Right cardiac atrium (tissue), 5 donors: ENCODE data around the gene RORC. TPM values are rescaled to one million over a fixed set of nuclear protein-coding genes. Genes with fewer than 3 reads are reported as not detected.
"Not testable (repeated sequence)": the region's sequence is repeated elsewhere in the genome, so short reads cannot be mapped to it uniquely, and the experiment has no call there.

Source experiments
- ATAC-seq, 2 donors: fragments of 200-7000 bp; cut with Tn5 transposase; one replicate each; pipeline versions ENCODE4 v1.8.0 to v1.9.1; 2020; ENCODE audit warnings: moderate library complexity in 2 of 2, mild to moderate bottlenecking in 1 of 2
- DNase-seq, 3 donors: peaks; one replicate each; pipeline ENCODE4 v3.0.0-alpha.2; 2020
- H3K27ac ChIP-seq: one replicate; pipeline ENCODE4 v1.5.1; 2013; ENCODE audit warnings: mild to moderate bottlenecking, low read length, control low read depth, moderate library complexity
- H3K27me3 ChIP-seq: one replicate; pipeline ENCODE4 v1.6.1; 2013; ENCODE audit not compliant: control insufficient read depth, insufficient read depth
- H3K4me1 ChIP-seq: one replicate; pipeline ENCODE4 v1.6.1; 2013; ENCODE audit warnings: low read length; ENCODE audit not compliant: control insufficient read depth, insufficient read depth
- H3K4me3 ChIP-seq: one replicate; pipeline ENCODE4 v1.5.1; 2013; ENCODE audit warnings: low read length, control low read depth
- H3K9me3 ChIP-seq: one replicate; pipeline ENCODE4 v1.6.1; 2013; ENCODE audit warnings: low read length; ENCODE audit not compliant: control insufficient read depth
- WGBS: extraction: QIAGEN DNeasy Blood & Tissue Kit; methylation state at CpG from one replicate; pipeline ENCODE4 v1.1.7; 2013; 5-methylcytosine and 5-hydroxymethylcytosine counted together
- intact Hi-C, 4 donors: fragments of 100-400 bp; cut with DNase I; formaldehyde crosslinking; loops; one replicate each; pipeline versions ENCODE4 v1.11.0 to v1.14.0; 2022 to 2023
- polyA plus RNA-seq: library from polyadenylated mRNA; stranded (reverse); fragments of 200-250 nt; gene quantifications from one replicate; pipeline ENCODE4 v1.2.3, GENCODE V29; 2013
- total RNA-seq, 4 donors: library from RNA; stranded (reverse); fragmentation: NEBNext Ultra II Directional; extraction: Animal tissue kit (Norgen Biotek cat#: 25700); gene quantifications; one replicate each; pipeline ENCODE4 v1.2.1, GENCODE V29; 2021
- donor health status: healthy with polysubstance abuse.
- donor health status: DM: no; HTN: yes; CAD: no.
- donor health status: DM: no; HTN: no; CAD: no.
- donor health status: DM: no; HTN: yes; CAD: no; lungs with severe emphysema.
- donor health status: DM: yes; HTN: yes; CAD: no.

The RORC gene
- total and polyA plus RNA-seq, 5 donors, result 1.3 to 8.2 (median 3.3) TPM

DNA sequence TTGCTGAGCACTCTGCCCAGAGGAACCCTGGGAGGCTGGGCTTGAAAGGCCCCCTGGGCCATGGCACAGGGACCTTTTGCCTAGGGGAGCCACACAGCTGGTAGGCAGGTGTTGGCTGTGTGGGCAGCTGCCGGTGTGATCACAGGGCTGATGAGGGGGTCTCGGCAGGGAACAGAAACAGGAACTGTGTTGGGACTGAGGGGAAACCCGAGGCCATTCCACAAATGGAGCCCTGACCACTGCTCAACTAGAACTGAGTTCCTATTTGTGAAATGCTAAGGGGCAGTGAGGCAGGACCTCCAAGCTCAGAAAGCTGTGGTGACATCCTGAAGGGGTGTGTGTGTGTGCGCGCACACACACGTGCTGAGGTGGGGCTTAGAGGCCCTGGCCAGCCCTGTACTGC lies 28.3 kb upstream of the RORC start:
- 78% methylated on average over 6 of the region's 6 CpGs for WGBS
- no peaks in the 10 kb centered on the region for H3K4me1 ChIP-seq
- H3K27ac ChIP-seq, result no peak overlapping the region
- no peaks in the 10 kb centered on the region for H3K9me3 ChIP-seq
- H3K4me3 ChIP-seq, result no peak overlapping the region
- intact Hi-C loops, result no loop called here
- no peaks in the 10 kb centered on the region for H3K27me3 ChIP-seq
- no peak for DNase-seq
- no peak for ATAC-seq

- Histone ChIP-seq H3K27ac (no peak overlapping the region), H3K4me3 (no peak overlapping the region), H3K9me3 (no peaks in the 10 kb centered on the region), H3K4me1 (no peaks in the 10 kb centered on the region), H3K27me3 (no peaks in the 10 kb centered on the region)
- no peak for DNase-seq
- intact Hi-C loops, result no loop called here
- no peak for ATAC-seq
- 83% methylated on average over 6 of the region's 6 CpGs for WGBS
These were observed 27.5 kb upstream of the RORC start for GRCh38 chr1:151858886-151859665.

GRCh38 chr1:151858030-151858746 lies 26.6 kb upstream of the RORC start:
- Histone ChIP-seq H3K27ac (no peak overlapping the region), H3K9me3 (no peaks in the 10 kb centered on the region)
- WGBS, result 57% methylated on average over 3 of the region's 3 CpGs

GRCh38 chr1:151855933-151856332 lies 24.3 kb upstream of the RORC start:
- intact Hi-C loops, result no loop called here
- H3K9me3 ChIP-seq, result no peaks in the 10 kb centered on the region
- no peak overlapping the region for H3K4me3 ChIP-seq
- DNase-seq (no peak), ATAC-seq (no peak)
- WGBS, result 19% methylated on average over 4 of the region's 4 CpGs
- no peaks in the 10 kb centered on the region for H3K27me3 ChIP-seq
- H3K4me1 ChIP-seq, result no peaks in the 10 kb centered on the region
- no peak overlapping the region for H3K27ac ChIP-seq

More at GRCh38 chr1:151858030-151858746, 26.6 kb upstream of the RORC start:
- no peak for ATAC-seq
- Histone ChIP-seq H3K4me3 (no peak overlapping the region), H3K4me1 (no peaks in the 10 kb centered on the region), H3K27me3 (no peaks in the 10 kb centered on the region)
- DNase-seq, result no peak
- intact Hi-C loops, result no loop called here

- peak; percentile 69 to 85 (median 83) for DNase-seq
- intact Hi-C loops, H3K9me3 ChIP-seq, H3K27me3 ChIP-seq, H3K27ac ChIP-seq, H3K4me1 ChIP-seq, H3K4me3 ChIP-seq: not testable (repeated sequence)
- WGBS, result 49% methylated on average over 8 of the region's 8 CpGs
- peak; percentile 55 to 69 for ATAC-seq
These were observed 23.9 kb upstream of the RORC start for GRCh38 chr1:151855516-151855915.

DNA sequence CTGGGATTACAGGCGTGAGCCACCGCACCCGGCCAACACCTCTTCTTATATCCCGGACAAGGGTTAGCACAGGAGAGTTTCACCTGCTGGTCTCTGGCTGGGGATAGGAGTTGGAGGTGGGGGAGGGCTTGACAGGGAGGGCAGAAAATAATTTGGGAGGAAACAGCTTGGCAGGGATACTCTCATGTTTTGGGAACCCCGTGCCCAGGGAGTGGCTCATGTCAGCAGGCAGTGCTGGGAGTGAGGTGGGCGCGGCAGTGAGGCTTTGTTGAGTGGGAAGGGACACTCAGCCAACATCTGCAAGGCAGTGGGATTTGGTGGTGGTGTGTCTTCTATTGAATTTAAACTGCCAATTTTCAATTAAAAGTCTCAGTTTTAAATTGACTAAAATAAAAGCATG lies 23.1 kb upstream of the RORC start:
- Histone ChIP-seq H3K27ac (no peak overlapping the region), H3K9me3 (no peaks in the 10 kb centered on the region), H3K27me3 (no peaks in the 10 kb centered on the region), H3K4me1 (no peaks in the 10 kb centered on the region), H3K4me3 (no peak overlapping the region)
- ATAC-seq (no peak), DNase-seq (peak in 1 of 3 donors; percentile 60)
- intact Hi-C loops, result no loop called here
- 83% methylated on average over 7 of the region's 7 CpGs for WGBS

GRCh38 chr1:151853411-151853943 lies 21.9 kb upstream of the RORC start, which contains the start of gene THEM5:
TSS of gene THEM5 (minus strand) at chr1:151853712. CDS start at chr1:151853565, 147 bp downstream.
- WGBS, result 67% methylated on average over 5 of the region's 5 CpGs
- Histone ChIP-seq H3K4me1 (no peaks in the 10 kb centered on the region), H3K27ac (no peak within 1 kb of the TSS), H3K4me3 (no peak within 1 kb of the TSS), H3K27me3 (no peaks in the 10 kb centered on the region), H3K9me3 (no peaks in the 10 kb centered on the region)
- intact Hi-C loops, result no loop called here
- DNase-seq (peak in 2 of 3 donors; percentile 37 to 75), ATAC-seq (peak in 1 of 2 donors; percentile 20)

DNA sequence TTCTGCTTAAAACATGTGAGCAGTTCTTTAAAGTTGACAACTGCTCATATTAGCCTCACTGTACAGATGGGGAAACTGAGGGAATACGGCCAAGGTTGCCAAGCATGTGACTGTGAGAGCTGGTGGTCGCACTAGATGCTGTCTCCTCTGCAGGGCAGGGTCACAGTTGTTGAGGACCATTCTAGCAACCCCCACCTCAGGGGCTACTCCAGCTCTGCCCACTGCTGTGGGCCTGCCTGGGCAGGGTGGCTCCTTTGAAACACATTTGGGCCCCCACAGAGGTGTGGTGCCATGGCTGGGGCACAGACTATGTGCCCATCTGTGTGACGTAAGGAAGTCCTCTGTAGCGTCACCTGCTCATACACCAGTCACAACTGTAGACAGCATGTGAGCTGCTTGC lies 21.1 kb upstream of the RORC start:
- ATAC-seq, result no peak
- no peak overlapping the region for H3K27ac ChIP-seq
- H3K4me3 ChIP-seq, result no peak overlapping the region
- H3K27me3 ChIP-seq, result no peaks in the 10 kb centered on the region
- peaks cover 2% of the 10 kb centered on the region for H3K4me1 ChIP-seq
- peak in 1 of 3 donors; percentile 1 for DNase-seq
- H3K9me3 ChIP-seq, result no peaks in the 10 kb centered on the region
- WGBS, result 92% methylated on average over 4 of the region's 4 CpGs
- intact Hi-C loops, result no loop called here

- Histone ChIP-seq H3K4me3 (no peak overlapping the region), H3K27ac (no peak overlapping the region), H3K9me3 (no peaks in the 10 kb centered on the region), H3K4me1 (peaks cover 2% of the 10 kb centered on the region), H3K27me3 (no peaks in the 10 kb centered on the region)
- DNase-seq (peak in 1 of 3 donors; percentile 13), ATAC-seq (no peak)
- intact Hi-C loops, result no loop called here
- WGBS, result 80% methylated on average over 8 of the region's 8 CpGs
These were observed 20.3 kb upstream of the RORC start for GRCh38 chr1:151851886-151852285.

DNA sequence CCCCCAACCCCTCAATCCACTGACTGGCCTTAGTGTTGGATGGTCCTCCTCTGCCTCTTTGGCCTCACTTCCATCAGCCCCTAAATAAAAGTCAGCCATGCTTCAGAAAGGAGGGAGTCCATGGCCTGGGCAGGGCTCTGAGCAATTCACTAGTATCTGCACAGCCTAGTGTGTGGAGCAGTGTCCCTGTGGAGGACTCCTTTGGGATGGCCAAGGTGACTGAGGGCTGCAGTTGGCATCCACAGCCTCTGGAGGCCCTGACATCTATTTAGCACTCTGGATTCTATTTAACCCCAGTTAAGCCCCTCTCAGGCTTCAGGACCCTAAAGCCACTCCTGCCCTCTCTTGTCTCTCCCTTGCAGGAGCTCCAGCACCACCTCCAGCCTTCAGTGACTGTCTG lies 18.3 kb upstream of the RORC start:
- Histone ChIP-seq H3K4me3 (no peak overlapping the region), H3K27ac (no peak overlapping the region), H3K4me1 (peaks cover 2% of the 10 kb centered on the region), H3K9me3 (no peaks in the 10 kb centered on the region), H3K27me3 (no peaks in the 10 kb centered on the region)
- DNase-seq (peak in 1 of 3 donors; percentile 3), ATAC-seq (no peak)
- intact Hi-C loops, result no loop called here

DNA sequence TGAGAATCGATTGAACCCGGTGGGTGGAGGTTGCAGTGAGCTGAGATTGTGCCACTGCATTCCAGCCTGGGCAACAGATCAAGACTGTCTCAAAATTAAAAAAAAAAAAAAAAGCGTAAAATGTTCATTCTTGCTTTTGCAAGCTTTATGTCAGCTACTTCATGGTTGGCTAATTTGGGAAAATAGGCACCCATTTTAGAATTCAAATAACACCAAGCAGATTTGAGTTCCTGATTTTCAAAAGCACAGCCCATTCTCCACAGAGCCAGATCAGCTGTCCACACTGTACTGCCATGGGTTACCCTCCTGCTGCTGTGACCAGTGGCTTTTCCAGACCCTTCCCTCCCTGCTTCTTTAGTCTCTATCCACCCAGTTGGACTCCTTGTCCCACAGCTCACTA lies 17.5 kb upstream of the RORC start:
- ATAC-seq (no peak), DNase-seq (peak in 1 of 3 donors; percentile 9)
- H3K9me3 ChIP-seq, result no peaks in the 10 kb centered on the region
- no peak overlapping the region for H3K4me3 ChIP-seq
- H3K27me3 ChIP-seq, result no peaks in the 10 kb centered on the region
- WGBS, result 57% methylated on average over 3 of the region's 3 CpGs
- peaks cover 2% of the 10 kb centered on the region for H3K4me1 ChIP-seq
- intact Hi-C loops, result no loop called here
- peak overlapping the region; percentile 10 for H3K27ac ChIP-seq
